Motor neuron (in vitro differentiated cells): Measurements from ENCODE around the gene CIITA. TPM values are rescaled to one million over a fixed set of nuclear protein-coding genes. Genes with fewer than 3 reads are reported as not detected.

ENCODE experiments used
- ATAC-seq, 8 experiments: fragments of 200-7000 bp; cut with Tn5 transposase; replicated peaks in 6 of 8; 2 replicates each; pipeline ENCODE4 v1.8.0; 2021; ENCODE audit warnings: mild to moderate bottlenecking in 8 of 8, moderate library complexity in 8 of 8
- H3K27ac ChIP-seq, 2 donors: fragments of 250-450 bp; sonication (Bioruptor Pico); 2 replicates each; pipeline ENCODE4 v1.9.0; 2021; ENCODE audit warnings: antibody characterized with exemption in 2 of 2, mild to moderate bottlenecking in 2 of 2, moderate library complexity in 1 of 2
- H3K4me1 ChIP-seq, 2 donors: fragments of 250-450 bp; sonication (Bioruptor Pico); replicated peaks in 1 of 2; 2 replicates each; pipeline ENCODE4 v1.6.1; 2021; ENCODE audit warnings: antibody characterized with exemption in 2 of 2, mild to moderate bottlenecking in 2 of 2, moderate library complexity in 1 of 2
- H3K4me3 ChIP-seq, 5 donors: fragments of 250-450 bp; sonication (Bioruptor Pico); 2 replicates each; pipeline ENCODE4 v1.9.0; 2021; ENCODE audit warnings: antibody characterized with exemption in 5 of 5, mild to moderate bottlenecking in 5 of 5, moderate library complexity in 4 of 5
- WGBS, 10 experiments: fragments of 450-650 bp; shearing (Covaris generic); methylation state at CpG; one replicate each; pipeline ENCODE4 v1.0.0; 2022; 5-methylcytosine and 5-hydroxymethylcytosine counted together
- in situ Hi-C, 9 experiments: fragments of 400-800 bp; cut with MboI; loops; one replicate each; pipeline ENCODE4 v1.15.0; 2021; ENCODE audit warnings: low sequenced_read_pairs in 9 of 9, low pct_unique_long_range_greater_than_20kb in 2 of 9; ENCODE audit not compliant: unreplicated experiment in 9 of 9
- total RNA-seq, 8 experiments: library from RNA; unstranded; fragments of 300-600 nt; gene quantifications; 2 replicates each; pipeline versions ENCODE4 v1.2.3 to v1.2.4, GENCODE V29; 2022

The CIITA gene
- total RNA-seq, 8 experiments from 2014 or later, result 0.38 to 5.0 (median 1.8) TPM

- no peaks in the 10 kb centered on the region for H3K4me1 ChIP-seq
- in situ Hi-C loops, result no loop called here
- WGBS, 10 experiments, result 50 to 67% (median 60%) methylated on average over 1 of the region's 1 CpG; no CpG with 5 or more reads in 6 of the 10 experiments
- ATAC-seq, result no peak
- no peak overlapping the region for H3K27ac ChIP-seq
- no peak overlapping the region for H3K4me3 ChIP-seq
Measured at GRCh38 chr16:10836174-10836853, 40.7 kb upstream of the CIITA start.

GRCh38 chr16:10838621-10839278 lies 38.3 kb upstream of the CIITA start:
- Histone ChIP-seq H3K4me1 (no peaks in the 10 kb centered on the region), H3K27ac (no peak overlapping the region), H3K4me3 (no peak overlapping the region)
- peak in 1 of 8 experiments; percentile 73 for ATAC-seq
- in situ Hi-C loops, result no loop called here
- 17 to 100% (median 81%) methylated on average over 1 to 4 of the region's 10 CpGs; no CpG with 5 or more reads in 5 of the 10 experiments for WGBS, 10 experiments

GRCh38 chr16:10839279-10839666 lies 37.7 kb upstream of the CIITA start:
- Histone ChIP-seq H3K4me3 (no peak overlapping the region), H3K4me1 (no peaks in the 10 kb centered on the region), H3K27ac (no peak overlapping the region)
- in situ Hi-C loops, result no loop called here
- WGBS, 10 experiments, result 0 to 60% (median 20%) methylated on average over 1 to 6 of the region's 6 CpGs
- ATAC-seq, result peak in 5 of 8 experiments; percentile 26 to 80 (median 70)

GRCh38 chr16:10840703-10841102 lies 36.3 kb upstream of the CIITA start:
- 17 to 93% (median 79%) methylated on average over 1 to 16 of the region's 16 CpGs; no CpG with 5 or more reads in 1 of the 10 experiments for WGBS, 10 experiments
- H3K27ac ChIP-seq, result no peak overlapping the region
- ATAC-seq, result no peak
- no peak overlapping the region for H3K4me3 ChIP-seq
- H3K4me1 ChIP-seq, result no peaks in the 10 kb centered on the region
- in situ Hi-C loops, result no loop called here

- in situ Hi-C loops, result no loop called here
- no peak overlapping the region for H3K27ac ChIP-seq
- 0 to 100% (median 90%) methylated on average over 1 to 8 of the region's 14 CpGs; no CpG with 5 or more reads in 3 of the 10 experiments for WGBS, 10 experiments
Measured at GRCh38 chr16:10846213-10846998, 30.6 kb upstream of the CIITA start.

GRCh38 chr16:10847176-10847575 lies 29.8 kb upstream of the CIITA start:
- ATAC-seq, result no peak
- in situ Hi-C loops, result no loop called here
- WGBS, 10 experiments, result 0 to 80% (median 49%) methylated on average over 1 to 2 of the region's 2 CpGs; no CpG with 5 or more reads in 2 of the 10 experiments
- H3K4me3 ChIP-seq, result no peak overlapping the region
- no peaks in the 10 kb centered on the region for H3K4me1 ChIP-seq
- H3K27ac ChIP-seq, result no peak overlapping the region

More at GRCh38 chr16:10846213-10846998, 30.6 kb upstream of the CIITA start:
- no peak for ATAC-seq
- Histone ChIP-seq H3K4me1 (no peaks in the 10 kb centered on the region), H3K4me3 (no peak overlapping the region)

GRCh38 chr16:10849736-10850477 lies 27.1 kb upstream of the CIITA start:
- Histone ChIP-seq H3K27ac (no peak overlapping the region), H3K4me3 (no peak overlapping the region), H3K4me1 (no peaks in the 10 kb centered on the region)
- in situ Hi-C loops, result no loop called here
- ATAC-seq, result no peak
- 0 to 91% (median 30%) methylated on average over 1 to 7 of the region's 7 CpGs for WGBS, 10 experiments

- no peak overlapping the region for H3K4me3 ChIP-seq
- no peak overlapping the region for H3K27ac ChIP-seq
- WGBS, 10 experiments, result 0 to 100% (median 54%) methylated on average over 1 to 3 of the region's 4 CpGs; no CpG with 5 or more reads in 1 of the 10 experiments
- H3K4me1 ChIP-seq, result no peaks in the 10 kb centered on the region
- in situ Hi-C loops, result no loop called here
- ATAC-seq, result no peak
Measured at GRCh38 chr16:10850478-10850850, 26.5 kb upstream of the CIITA start.

- Histone ChIP-seq H3K4me1 (no peaks in the 10 kb centered on the region), H3K4me3 (no peak overlapping the region), H3K27ac (no peak overlapping the region)
- in situ Hi-C loops, result no loop called here
- ATAC-seq, result no peak
- 17 to 100% (median 63%) methylated on average over 1 to 2 of the region's 3 CpGs for WGBS, 10 experiments
Measured at GRCh38 chr16:10851512-10851911, 25.5 kb upstream of the CIITA start.

GRCh38 chr16:10852286-10852685 lies 24.7 kb upstream of the CIITA start:
- no peak for ATAC-seq
- Histone ChIP-seq H3K4me1 (no peaks in the 10 kb centered on the region), H3K27ac (no peak overlapping the region), H3K4me3 (no peak overlapping the region)
- 27 to 100% (median 49%) methylated on average over 1 to 4 of the region's 4 CpGs for WGBS, 10 experiments
- in situ Hi-C loops, result no loop called here

GRCh38 chr16:10852948-10853347 lies 24.1 kb upstream of the CIITA start:
- WGBS, 10 experiments, result 60 to 90% (median 67%) methylated on average over 1 to 5 of the region's 5 CpGs; no CpG with 5 or more reads in 3 of the 10 experiments
- in situ Hi-C loops, result no loop called here

GRCh38 chr16:10856042-10856441 lies 21.0 kb upstream of the CIITA start:
- WGBS, 10 experiments, result 60 to 100% (median 85%) methylated on average over 1 to 2 of the region's 2 CpGs; no CpG with 5 or more reads in 5 of the 10 experiments
- no peak overlapping the region for H3K27ac ChIP-seq
- H3K4me1 ChIP-seq, result no peaks in the 10 kb centered on the region
- no peak overlapping the region for H3K4me3 ChIP-seq
- in situ Hi-C loops, result no loop called here
- no peak for ATAC-seq

More at GRCh38 chr16:10852948-10853347, 24.1 kb upstream of the CIITA start:
- ATAC-seq, result no peak
- H3K4me3 ChIP-seq, result no peak overlapping the region
- no peak overlapping the region for H3K27ac ChIP-seq
- H3K4me1 ChIP-seq, result no peaks in the 10 kb centered on the region
